Pons (tissue), 1 donor: Measurements from ENCODE around the gene RAB3IL1.

ENCODE experiments used
- DNase-seq: peaks from one replicate; pipeline ENCODE4 v3.0.0-alpha.2; 2016; ENCODE audit warnings: low spot score

The RAB3IL1 gene

DNA sequence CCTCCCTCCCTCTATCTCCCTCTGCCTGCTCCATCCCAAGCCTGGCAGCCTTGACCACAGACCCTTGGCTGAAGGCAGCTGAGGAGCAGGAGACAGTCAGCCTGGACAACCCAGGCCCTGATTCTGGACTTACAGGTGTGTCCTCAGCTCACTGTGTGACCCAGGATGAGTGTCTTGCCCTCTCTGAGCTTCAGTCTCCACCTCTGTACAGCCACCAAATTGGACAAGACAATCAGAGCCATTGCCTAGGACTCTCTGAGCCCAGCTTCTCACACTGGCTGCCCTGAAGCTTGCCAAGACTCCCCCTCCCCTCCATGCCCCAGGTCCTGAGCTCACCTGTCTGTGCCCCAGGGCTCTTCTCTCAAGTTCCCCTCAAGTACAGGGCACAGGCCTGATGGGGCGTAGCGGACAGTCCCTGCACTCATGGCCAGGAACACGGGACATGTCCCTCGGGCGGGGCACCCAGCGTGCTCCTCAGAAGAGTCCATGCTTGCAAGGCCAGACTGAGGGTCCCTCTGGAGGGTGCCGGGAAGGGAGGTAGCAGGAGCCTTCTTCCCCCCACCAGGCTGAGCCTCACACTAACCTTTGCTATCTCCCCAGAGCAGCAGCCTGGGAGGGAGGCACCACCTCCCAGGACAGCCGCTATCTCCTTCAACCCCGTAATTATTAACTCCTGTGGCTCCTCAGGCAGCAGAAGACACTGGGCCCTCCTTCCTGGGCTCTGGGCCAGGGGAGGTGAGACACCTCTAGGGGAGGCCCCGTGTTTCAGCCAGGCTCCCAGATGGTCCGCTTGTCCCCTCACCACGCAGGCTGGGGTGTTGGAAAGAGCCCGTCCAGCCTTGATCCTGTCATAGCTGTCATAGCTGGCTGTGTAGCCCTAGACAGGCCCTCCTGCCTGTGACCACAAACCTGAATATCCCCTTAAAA is 2.6 kb upstream of the RAB3IL1 start:
- DNase-seq = no peak

DNA sequence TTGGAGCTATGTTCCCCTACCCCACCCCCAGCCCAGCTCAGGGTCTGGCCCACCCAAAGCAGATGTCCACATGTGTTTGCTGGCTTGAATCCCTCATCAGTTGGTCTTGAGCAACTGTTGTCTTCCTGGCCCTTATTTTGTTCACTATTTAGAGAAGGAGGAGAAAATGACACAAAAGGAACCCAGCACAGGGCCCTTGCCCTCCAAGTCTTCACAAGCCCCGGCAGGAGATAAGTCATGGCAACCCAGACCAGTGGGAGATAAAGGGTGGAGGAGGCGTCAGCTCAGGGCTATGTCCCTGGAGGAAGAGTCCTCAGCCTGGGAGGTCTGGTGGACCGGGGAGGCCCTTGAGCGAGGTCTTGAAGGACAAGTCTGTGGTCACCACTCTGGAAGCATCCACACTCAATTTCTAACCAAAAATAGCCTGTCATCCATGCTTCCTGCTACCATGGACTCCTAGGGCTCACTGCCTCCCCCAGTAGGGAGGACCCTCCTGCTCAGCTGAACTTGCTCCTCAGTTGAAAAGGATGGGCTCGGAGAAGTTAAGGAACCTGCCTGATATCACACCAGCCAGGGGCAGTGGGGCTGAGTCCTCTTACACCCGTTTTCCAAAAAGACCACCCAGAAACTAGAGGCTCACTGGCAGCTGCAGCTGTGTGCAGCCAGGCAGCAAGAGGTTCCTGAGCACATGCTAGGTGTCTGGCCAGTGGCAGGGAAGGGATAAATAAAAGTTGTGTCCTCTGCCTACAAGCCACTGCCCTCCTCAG is 1.8 kb upstream of the RAB3IL1 start:
- no peak for DNase-seq

DNA sequence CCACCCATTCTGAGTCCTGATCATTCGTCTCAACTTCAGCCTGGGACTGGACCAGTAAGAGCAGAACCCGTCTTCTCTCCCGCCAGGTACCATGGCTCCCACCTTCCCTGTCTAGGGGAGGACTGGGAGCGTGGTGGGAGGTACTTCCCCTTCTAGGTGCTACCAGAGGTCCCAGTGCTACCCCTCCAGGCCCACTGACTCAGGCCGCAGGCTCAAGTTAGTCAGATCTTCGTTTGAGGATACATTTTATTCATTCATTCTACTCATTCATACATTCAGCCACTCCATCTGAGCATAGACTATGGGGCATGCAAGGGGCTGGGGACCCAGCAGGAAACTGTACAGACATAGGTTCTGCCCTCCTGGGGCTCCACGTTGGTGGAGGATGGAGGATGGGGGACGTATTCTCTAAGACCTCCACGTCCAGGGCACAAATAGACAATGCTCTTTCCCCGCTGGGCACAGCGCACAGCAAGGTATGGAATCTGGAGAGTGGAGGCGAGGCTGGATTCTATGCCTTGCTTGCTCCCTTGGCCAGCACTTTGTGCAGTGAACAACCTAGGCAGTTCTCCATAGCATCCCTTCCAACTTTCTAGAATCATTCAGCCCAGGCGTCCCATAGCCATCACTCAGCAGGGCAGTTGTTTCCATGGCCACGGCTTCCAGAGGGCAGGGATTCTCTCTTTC is 1.0 kb upstream of the RAB3IL1 start:
- no peak for DNase-seq

DNA sequence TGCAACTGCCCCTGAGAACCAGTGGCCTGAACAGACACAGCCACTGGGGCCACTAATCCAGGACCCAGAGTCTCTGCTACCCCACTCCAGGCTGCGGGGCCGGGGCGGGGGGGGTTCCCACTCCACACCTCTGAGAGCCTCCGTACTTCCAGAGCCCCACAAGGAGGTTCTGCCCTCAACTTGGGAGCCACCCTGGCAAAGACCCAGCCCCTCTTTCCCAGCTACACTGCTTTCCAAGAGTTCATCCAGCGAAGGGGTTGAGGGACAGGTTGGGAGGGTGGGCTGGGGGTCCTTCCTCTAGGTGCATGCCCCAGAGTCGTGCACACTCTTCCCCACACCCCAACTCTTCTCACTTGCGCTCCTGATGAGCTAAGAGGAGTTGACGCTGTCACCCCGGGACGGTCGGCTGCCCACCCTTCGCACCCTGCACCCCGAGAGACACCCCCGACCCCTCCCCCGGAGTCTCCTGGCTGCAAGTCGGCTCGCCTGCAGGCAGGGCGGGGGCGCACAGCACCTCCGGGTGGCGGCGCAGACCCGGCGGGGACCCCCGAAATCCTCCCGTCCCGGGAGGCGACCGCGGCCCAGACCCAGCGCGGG is 531 bp downstream of the RAB3IL1 start:
- DNase-seq = no peak

DNA sequence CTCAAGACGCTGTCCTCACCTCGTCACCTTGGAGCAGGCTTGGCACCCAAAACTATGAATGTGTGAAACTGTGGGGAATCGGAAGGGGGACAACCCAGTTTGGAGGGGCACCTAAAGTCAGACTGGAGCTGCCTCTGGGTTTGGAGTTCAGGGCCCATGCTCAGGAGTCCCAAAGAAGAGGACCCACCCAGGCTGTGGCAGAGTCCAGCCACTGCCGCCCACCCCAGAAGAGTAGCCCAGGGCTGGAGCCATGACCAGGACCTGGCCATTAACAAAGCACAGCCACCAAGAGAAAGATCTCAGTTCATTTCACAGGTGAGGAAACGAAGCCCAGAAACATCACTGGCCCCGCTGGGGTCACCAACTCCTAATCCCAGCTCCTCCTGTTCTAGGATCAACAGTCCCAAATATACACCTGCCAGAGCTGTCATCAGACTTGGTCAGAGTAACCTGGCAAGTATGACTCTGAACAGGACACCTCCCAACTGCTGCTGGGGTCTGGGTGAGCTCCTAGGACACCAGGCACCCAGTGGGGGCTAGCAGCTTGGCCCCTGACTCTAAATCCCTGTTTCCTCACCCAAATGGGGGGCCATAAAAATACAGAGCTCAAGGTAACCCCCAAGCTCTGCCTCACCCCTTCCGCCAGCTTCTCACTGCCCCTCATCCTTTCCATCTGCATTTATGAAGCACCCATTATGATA is 2.7 kb downstream of the RAB3IL1 start:
- no peak for DNase-seq

DNA sequence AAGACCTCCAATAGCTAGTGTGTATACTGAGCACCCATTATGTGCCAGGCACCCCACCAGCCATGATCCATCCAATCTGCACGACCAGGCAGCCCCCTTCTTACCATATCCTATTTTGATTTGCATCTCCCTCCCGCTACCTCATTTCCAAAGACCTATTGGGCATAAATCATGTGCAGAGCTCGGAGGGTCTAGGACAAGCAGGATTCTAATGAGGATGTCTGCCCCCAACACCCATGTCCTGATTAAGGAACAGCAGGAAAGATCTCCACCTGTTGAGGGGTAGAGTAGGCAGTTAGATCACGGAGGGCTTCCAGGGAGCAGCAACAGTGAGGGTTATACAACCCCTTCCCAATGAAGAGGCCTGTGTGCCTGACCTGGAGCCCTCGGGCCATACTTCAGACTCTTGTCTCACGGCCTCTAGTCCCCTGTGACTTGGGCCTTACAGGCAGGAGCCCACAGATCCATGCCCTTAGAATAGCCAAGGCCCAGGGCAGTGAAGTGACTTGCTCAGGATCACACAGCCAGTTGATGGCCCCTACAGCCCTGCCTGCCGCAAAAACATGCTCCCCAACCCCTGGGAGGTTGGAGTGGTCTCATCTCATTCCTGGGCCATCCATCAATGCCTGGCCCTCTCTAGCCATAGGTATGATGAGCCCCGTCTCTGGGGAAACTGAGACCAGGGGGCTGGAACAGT is 3.5 kb downstream of the RAB3IL1 start:
- no peak for DNase-seq

DNA sequence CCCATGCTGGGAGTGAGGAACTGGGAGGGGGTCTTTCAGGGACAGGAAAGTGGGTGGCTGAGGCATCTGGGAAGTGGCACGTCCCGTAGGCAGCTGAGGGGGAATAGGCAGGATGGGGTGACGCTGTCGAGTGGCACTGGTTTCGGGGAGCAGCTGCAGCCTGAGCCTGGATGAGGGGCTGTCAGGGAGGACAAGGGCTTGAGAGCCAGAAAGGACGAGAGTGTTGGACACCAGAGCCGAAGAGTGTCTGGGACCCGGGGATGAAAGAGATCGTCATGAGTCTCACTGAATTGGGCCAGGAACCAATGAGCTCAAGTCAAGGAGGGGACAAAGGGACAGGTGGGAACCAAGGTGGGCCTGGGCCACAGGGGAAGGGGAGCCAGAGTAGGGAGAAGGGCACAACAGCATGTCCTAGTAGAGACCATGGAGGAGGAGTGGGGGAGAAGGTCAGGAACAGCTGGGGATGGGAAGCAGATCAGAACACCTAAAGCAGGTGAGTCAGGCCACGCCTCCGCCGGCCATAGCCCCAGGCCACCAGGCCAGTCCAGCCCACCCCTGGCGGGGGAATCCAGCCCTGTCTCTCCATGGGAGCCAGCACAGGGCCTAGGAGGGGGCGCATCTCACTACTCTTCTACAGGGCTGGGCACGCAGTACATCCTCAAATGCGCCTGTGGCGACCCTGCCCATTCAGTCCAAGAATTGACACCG is 4.2 kb downstream of the RAB3IL1 start:
- no peak for DNase-seq

DNA sequence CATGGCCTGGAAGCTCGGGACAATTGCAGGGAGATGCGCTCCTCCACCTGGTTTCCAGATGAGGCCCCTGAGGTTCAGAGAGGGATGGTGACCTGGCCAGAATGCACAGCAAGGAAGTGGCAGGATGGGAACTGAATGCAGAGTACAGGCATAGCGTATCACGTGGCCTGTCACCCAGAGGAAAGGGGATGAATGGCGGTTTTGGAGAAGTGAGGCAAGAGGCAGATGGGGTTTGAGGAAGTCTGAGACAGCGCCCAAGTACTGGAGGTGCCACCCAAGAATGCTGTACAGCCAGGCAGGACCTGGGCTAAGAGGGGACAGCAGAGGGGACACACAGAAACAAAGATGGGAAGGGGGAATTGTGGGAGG is 4.9 kb downstream of the RAB3IL1 start:
- peak; percentile 65 for DNase-seq

DNA sequence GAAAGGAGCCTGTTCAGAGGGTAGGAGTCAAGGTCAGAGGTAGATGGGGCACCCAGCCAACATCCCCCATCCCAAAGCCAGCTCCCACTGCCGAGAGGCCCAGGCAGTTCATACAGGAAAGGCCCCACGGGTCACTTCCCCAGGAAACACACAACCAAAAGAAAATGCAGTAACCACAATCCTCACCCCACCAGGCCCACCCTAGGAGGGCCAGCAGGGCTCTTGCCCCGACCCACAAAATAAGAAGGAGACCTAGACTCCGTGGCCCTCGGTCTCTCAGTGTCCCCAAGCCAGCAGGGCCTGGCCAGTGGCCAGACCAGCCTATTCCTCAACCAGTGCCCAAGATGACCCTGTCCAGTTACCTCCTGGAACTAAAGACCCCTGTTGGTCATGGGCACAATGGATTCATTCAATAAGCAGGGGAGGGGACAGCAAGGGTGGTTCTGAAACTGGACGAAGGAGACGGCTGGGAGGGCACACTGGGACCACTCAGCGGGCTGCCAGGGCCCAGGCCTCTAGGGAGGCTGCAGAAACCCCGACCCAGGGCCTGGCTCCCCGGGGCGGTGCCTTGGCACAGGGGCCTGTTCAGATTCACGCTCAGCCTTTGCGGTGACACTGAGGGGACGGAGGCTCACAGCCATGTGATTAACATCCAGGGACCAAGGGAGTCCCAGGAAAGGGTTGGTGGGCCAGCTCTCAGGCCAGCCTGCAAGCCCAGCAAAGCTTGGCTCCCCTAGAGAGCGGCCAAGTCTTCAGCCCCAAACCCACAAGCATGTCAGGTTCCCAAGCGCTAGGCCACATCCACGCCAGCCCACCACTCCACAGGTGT is 5.5 kb downstream of the RAB3IL1 start:
- no peak for DNase-seq

DNA sequence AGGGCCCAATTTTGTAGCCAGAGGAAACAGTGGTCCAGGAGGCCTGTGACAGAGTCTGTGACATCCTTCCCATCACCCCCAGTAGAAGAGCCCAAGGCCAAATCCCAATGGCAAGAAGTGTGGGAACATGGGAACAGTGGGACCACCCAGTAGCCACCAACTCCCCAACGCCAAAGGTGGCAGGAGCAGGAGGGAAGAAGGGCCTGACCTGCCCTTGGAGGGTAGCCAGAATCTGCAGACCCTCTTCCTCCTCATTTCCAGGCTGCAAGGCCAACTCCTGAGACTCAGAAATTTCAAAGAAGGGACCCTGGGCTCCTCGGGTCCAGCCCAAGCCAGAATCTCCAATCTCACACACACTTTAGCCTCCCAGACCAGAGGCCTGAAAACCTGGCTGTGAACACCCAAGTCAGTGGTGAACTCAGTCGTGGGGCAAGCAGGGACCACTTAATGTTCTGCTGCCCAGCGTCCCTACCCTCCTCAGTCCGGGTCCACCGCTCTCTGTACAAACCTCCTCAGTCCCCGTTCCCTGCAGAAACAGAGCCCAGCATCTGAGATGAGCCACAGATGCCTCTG is 6.2 kb downstream of the RAB3IL1 start:
- DNase-seq = no peak

DNA sequence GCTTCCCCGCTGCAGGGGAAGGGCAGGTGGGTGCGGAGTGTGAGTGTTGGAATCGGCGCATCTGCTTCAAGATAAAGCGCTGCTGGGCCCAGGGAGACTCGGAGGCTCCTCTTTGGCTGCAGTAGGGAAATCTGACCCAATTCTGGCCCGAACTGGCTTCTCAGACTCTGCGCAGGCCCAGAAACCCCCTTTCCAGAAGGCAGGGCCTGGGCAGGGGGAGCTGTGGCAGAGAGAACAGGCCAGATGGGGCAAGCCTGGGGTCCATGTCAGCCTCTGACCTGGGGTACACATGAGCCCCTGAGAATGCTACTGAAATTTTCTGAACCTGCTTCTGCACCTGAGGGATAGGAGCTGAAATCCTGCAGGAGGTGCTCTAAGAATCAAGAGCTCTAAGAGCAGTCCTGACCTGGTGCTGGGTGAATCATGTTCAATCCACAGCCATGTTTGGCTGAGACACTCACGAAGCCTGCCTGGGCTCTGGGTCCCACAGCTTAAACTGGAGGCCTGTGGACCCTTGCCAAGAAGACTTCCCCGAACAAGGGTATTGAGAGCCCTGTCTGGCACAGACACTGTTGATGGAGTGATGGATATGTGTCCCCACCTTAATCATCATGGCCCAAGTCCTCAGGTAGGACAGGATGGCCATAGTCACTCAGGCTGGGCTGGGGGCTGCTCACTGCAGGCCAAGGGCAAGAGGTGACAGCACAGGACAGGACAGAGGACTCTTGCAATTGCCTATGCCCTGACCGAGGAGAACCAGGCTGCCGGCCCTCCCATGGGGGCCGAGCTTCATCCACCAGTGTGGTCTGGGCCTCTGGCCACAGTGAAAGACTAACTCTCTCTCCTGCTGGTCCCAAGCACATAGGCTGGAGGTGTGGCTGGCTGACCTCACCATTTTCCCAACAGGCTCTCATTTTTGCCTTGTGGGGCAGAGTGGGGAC is 6.9 kb downstream of the RAB3IL1 start:
- no peak for DNase-seq

DNA sequence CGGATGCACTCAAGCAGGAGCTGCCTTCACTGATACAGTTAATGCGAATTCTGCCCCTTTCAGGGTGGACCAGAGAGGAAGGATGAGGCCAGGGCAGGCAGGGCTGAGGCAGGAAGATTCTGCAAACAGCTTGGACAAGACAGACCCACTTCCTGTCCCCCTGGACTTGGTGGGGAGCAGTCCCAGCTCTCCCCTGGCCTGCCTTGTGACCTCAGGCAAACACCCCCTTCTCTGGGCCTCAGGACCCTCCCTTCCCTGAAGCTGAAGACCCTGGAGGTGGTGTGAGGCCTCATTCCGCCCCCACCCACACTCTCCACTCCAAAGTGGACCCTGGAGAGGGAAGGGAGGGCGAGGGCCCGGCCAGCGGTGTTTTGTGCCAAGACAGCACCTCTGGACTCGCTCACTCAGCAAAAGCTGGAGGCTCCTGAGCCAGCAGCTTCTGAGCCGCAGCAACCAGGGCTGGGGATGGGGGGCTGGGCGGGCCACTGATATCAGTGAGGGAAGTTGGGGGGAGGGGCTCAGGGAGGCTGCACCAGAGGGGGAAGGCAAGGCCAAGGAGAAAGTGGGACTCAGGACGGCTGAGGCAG is 8.5 kb downstream of the RAB3IL1 start:
- DNase-seq = peak; percentile 38

DNA sequence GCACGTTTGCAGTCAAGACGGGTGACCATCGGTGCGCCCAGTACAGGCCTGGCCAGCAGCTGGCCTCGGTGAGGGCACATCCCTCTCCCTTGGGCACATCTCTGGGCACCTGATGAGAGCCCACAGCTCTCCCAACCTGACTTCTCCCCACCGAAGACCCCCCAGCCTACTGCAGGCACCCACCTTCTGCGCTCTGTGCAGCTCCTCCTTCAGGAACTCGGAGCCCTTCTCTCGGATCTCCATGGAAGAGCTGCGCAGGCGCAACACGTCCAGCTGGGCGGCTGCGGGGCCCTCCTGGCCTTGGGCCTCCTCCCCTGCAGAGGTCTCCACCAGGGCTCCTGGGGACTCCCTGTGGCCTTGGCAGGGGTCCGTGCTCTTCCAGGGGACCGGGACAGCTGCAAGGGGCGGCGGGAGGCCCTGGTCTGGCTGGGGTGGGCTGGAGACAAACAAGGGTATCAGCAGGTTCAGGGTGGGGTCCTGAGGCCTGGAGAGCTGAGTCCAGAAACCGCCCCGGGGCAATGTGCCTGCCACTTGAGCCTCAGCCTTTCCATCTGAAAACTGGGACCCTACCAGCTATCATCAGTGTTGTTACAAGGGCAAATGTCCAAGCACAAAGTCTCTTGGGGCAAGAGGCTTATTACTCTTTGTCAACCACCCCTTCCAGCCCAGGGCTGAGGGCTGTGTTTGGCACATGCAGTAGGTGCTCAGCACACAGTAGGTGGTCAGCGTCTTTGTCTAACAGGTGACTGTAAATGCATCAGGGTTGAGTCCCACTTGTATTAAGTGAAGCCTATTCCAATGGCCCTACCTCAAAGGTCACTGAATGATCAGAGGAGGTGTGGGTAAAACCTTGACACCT is 9.3 kb downstream of the RAB3IL1 start:
- DNase-seq = no peak

DNA sequence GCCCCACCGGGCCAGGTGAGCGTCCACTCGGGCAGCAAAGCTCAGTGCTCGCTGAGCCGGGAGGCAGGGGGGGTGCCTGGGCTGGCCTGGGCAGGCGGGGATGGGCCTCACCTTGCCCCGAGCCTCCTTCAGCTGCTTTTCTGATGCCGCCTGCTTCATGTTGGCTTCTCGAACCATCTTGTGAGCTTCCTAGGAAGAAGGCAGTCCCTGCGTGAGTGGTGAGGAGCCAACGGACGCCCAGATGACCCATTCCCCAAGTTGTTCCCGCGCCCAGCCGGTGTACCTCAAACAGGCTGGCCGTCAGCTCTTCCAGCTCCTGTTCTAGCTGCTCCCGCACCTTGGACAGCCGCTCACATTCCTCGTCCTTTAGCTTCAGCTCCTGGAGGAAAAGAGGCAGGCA is 10.1 kb downstream of the RAB3IL1 start:
- no peak for DNase-seq

DNA sequence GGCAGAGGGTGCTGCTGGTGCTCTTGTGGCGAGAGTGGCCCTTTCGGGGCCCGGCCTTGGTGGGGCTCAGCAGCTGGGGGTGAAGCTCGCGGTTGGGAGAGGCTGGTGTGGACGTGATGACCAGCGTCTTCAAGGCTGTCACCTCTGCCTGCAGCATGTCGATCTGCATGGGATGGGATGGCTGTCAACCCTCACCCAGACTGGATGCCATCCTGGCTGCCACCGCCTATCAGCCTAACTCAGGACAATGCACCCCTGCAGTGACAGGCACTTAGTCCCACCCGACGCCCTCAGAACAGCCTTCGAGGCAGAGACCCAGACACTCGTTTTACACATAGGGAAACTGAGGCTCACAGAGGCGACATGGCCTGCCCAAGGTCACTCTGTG is 10.8 kb downstream of the RAB3IL1 start:
- no peak for DNase-seq

DNA sequence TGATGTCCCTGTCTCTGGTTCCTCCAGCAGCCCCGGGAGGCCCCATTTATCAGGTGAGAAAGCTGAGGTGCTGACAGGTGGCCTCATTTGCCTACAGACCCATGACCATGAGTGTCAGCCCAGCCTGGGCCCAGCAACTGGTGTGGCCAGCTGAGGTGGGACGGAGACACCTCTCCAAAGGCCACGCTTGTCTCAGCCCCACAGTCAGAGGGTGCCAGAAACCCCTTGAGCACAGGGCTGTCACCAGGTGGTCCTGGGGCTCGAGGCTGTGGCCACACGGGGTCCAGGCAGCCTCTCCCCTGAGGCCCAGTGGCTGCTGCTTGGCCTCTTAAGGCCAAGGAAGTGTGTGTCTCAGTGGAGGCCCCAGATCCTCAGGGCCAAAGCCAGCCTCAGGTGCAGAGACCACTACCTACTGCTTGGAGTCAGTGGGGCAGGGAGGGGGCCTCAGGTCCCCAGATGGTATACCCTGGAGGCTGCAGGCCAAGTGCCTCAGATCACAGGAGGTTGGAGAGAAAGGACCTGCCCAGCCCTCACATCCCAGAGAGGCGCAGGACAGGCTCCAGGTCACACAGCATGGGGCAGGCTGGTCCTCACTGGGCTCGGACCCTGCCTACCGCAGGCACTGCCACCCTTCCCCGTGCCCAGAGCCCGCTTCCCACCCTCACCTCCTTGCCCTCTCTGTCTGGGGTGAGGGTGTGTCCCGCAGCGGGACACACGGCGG is 11.4 kb downstream of the RAB3IL1 start:
- no peak for DNase-seq
